Ishikawa (cell line): Measurements from ENCODE around the gene PHYKPL.

Experiments used
- CEBPB ChIP-seq: IDR thresholded peaks from 2 replicates; pipeline ENCODE4 v1.6.1; 2012
- CREB1 ChIP-seq: IDR thresholded peaks from 2 replicates; pipeline ENCODE4 v1.6.1; 2012; ENCODE audit warnings: low read depth
- EGR1 ChIP-seq: IDR thresholded peaks from 2 replicates; pipeline ENCODE4 v1.6.1; 2012
- EP300 ChIP-seq: IDR thresholded peaks from 2 replicates; pipeline ENCODE4 v1.6.1; 2012; ENCODE audit warnings: borderline replicate concordance
- FOXM1 ChIP-seq: IDR thresholded peaks from 2 replicates; pipeline ENCODE4 v1.6.1; 2012; ENCODE audit warnings: low read depth, borderline replicate concordance
- NFIC ChIP-seq: IDR thresholded peaks from 2 replicates; pipeline ENCODE4 v1.6.1; 2012
- RAD21 ChIP-seq: IDR thresholded peaks from 2 replicates; pipeline ENCODE4 v1.6.1; 2012; ENCODE audit warnings: low read depth
- REST ChIP-seq: IDR thresholded peaks from 2 replicates; pipeline ENCODE4 v1.6.1; 2012; ENCODE audit warnings: low read depth, mild to moderate bottlenecking
- TAF1 ChIP-seq: IDR thresholded peaks from 2 replicates; pipeline ENCODE4 v1.6.1; 2012; ENCODE audit warnings: low read depth, mild to moderate bottlenecking
- TCF12 ChIP-seq: IDR thresholded peaks from 2 replicates; pipeline ENCODE4 v1.6.1; 2012; ENCODE audit warnings: low read depth
- TEAD4 ChIP-seq: IDR thresholded peaks from 2 replicates; pipeline ENCODE4 v1.6.1; 2012
- YY1 ChIP-seq: IDR thresholded peaks from 2 replicates; pipeline ENCODE4 v1.6.1; 2012; ENCODE audit warnings: low read depth
- ZBTB7A ChIP-seq: IDR thresholded peaks from 2 replicates; pipeline ENCODE4 v1.6.1; 2012; ENCODE audit warnings: low read depth
- TF ChIP-seq, protein P1 (sequence below): IDR thresholded peaks from 2 replicates; pipeline ENCODE4 v1.6.1; 2012
- TF ChIP-seq, protein P2 (sequence below): IDR thresholded peaks from 2 replicates; pipeline ENCODE4 v1.6.1; 2012

The PHYKPL gene

DNA sequence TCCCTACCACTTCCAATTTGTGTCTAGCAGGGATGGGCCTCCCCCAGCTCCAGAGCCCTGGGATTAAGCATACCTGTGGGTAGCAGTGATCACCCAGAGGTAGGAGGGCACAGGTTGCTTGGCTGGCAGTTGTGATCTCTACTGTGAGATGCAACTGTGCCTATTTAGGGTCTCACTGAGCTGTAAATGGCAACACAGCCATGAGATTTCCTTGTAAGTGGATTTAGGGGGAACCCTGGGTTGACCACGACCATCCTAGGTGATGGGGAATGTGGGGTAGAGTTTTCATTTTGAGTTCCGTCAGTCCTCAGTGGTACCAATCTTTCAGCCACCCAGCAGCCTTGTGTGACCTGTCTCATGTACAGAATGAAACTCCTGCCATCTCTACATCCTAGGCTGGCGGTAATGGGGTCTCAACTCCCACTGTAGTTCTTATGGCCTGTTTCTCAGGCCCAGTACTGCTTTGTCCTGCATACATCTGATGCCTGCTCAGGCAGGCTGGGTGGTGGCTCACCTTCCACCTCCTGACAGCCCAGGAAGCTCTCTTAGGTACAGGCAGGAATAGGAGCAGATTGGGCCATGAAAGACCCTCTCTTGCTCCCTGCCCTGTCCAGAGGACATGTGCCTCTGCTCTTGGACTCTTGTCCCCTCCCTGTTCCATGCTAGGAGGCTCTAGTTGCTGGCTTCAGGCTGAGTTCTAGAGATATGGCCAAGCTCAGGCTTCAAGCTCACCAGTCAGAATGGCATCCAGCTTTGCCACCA, 20.2 kb downstream of the PHYKPL start:
- no peak for TF ChIP-seq TEAD4
- TF ChIP-seq FOXM1: no peak

DNA sequence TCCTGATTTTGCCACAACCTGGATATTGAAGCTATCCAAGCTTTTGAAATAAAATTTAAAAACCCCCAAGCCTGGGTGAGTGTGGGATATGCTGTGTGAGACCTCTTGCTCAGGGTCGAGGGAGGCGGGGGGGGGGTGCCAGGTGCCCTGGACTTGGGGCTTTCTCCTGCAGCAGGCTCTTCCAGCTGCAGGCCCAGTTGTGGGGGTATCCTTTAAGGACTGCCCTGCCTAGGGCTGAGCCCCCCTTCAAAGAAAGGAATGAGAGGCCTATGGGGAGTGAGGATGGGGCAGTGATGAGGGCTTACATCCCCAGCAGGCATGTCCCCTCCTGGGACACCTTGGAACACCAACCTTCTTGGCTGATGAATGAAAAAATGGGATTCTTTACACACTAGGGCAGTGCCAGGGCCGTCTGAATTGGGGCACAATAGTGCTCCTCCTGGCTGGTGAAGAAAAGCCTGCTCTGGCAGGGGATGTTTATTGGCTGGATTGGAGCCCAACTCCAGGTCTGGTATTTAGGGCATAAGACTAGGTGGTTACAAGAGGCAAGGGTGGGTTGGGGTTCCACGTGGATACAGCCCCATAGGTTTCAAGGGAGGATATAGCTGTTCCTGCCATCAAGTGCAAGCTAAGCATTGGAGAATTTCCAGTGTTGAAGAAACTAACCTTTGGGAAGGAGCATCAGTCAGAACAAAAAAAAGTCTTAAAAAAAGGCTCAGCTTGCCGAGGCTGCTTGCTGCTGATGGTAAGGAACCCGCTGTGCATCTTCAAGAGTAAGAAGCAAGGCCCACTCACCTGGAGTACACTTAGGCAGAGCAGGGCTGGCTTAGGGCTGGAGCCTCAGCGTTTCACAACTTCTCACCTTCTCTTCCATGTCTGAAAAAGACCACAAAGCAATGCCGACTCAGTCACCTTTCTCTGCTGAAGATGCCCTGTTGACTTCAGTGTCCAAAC, 21.2 kb downstream of the PHYKPL start:
- no peak for TF ChIP-seq FOXM1
- TF ChIP-seq ZBTB7A: no peak
- no peak for TF ChIP-seq NFIC
- TF ChIP-seq, protein P1, sequence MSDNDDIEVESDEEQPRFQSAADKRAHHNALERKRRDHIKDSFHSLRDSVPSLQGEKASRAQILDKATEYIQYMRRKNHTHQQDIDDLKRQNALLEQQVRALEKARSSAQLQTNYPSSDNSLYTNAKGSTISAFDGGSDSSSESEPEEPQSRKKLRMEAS: no peak
- TF ChIP-seq REST: no peak
- TF ChIP-seq YY1: no peak
- TF ChIP-seq RAD21: no peak
- TF ChIP-seq, protein P2, sequence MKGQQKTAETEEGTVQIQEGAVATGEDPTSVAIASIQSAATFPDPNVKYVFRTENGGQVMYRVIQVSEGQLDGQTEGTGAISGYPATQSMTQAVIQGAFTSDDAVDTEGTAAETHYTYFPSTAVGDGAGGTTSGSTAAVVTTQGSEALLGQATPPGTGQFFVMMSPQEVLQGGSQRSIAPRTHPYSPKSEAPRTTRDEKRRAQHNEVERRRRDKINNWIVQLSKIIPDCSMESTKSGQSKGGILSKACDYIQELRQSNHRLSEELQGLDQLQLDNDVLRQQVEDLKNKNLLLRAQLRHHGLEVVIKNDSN: no peak
- TF ChIP-seq CREB1: no peak
- no peak for TF ChIP-seq TAF1
- no peak for TF ChIP-seq TEAD4
- TF ChIP-seq EP300: no peak

DNA sequence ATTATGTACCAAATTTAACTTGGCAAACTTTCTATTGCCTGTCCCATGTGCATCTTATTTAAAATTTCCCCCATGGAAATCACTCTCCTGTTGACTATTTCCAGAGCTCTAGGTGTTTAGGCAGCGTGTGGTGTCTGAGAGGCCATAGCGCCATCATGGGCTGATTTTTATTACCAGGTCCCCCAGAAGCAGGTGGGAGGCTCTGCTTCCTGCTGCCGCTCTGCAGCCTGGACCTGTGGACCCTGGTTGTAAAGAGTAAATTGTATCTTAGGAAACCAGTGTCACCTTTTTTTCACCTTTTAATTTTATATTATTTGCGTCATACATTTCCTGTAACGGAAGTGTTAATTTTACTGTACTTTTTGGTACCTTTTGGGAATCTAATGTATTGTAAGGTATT, 21.9 kb downstream of the PHYKPL start:
- TF ChIP-seq CREB1: no peak
- no peak for TF ChIP-seq TCF12
- no peak for TF ChIP-seq FOXM1
- TF ChIP-seq, protein P2: no peak
- no peak for TF ChIP-seq ZBTB7A
- TF ChIP-seq TEAD4: no peak
- no peak for TF ChIP-seq EP300
- TF ChIP-seq YY1: no peak
- TF ChIP-seq NFIC: no peak
- TF ChIP-seq, protein P1: no peak
- TF ChIP-seq CEBPB: no peak
- no peak for TF ChIP-seq RAD21
- no peak for TF ChIP-seq EGR1
- no peak for TF ChIP-seq TAF1
- no peak for TF ChIP-seq REST

- TF ChIP-seq, protein P2: no peak
- TF ChIP-seq NFIC (no peak), FOXM1 (no peak), CEBPB (no peak), YY1 (no peak), RAD21 (no peak), TCF12 (no peak), EGR1 (no peak), TAF1 (no peak), CREB1 (no peak), ZBTB7A (no peak), REST (no peak), EP300 (no peak), TEAD4 (no peak)
- TF ChIP-seq, protein P1: no peak
Observed at GRCh38 chr5:178210073-178210535, 22.5 kb downstream of the PHYKPL start.
